GM21360 (cell line): Measurements from ENCODE around the gene AGTPBP1.

Experiments used
- ATAC-seq: cut with Tn5 transposase; IDR thresholded peaks from one replicate; pipeline ENCODE4 v1.9.1; 2021; ENCODE audit warnings: mild to moderate bottlenecking, moderate library complexity; ENCODE audit not compliant: unreplicated experiment

Gene AGTPBP1

GRCh38 chr9:85510830-85511504, 230.8 kb downstream of the AGTPBP1 start:
- ATAC-seq: no peak

- no peak for ATAC-seq
Measured at GRCh38 chr9:85508616-85509015, 233.1 kb downstream of the AGTPBP1 start.

DNA sequence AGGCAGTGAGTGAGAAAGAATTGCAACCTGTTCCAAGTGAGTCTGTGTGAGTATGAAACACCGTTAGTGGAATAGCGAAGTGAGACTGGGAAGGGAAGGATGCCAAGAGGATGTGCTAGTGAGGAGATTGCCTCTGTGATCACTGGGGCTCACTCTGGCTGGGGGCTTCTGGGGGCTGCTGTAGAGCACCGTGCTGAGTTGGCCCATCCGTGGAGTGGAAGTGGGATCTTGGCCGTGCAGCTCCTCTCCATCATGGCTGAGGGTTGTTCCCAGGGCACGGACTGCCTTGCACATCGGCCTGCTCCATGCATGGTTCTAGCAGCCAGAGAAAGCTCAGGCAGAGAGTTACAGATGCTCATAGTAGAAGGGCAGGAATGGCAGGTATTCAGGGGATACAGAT, 236.1 kb downstream of the AGTPBP1 start:
- no peak for ATAC-seq

DNA sequence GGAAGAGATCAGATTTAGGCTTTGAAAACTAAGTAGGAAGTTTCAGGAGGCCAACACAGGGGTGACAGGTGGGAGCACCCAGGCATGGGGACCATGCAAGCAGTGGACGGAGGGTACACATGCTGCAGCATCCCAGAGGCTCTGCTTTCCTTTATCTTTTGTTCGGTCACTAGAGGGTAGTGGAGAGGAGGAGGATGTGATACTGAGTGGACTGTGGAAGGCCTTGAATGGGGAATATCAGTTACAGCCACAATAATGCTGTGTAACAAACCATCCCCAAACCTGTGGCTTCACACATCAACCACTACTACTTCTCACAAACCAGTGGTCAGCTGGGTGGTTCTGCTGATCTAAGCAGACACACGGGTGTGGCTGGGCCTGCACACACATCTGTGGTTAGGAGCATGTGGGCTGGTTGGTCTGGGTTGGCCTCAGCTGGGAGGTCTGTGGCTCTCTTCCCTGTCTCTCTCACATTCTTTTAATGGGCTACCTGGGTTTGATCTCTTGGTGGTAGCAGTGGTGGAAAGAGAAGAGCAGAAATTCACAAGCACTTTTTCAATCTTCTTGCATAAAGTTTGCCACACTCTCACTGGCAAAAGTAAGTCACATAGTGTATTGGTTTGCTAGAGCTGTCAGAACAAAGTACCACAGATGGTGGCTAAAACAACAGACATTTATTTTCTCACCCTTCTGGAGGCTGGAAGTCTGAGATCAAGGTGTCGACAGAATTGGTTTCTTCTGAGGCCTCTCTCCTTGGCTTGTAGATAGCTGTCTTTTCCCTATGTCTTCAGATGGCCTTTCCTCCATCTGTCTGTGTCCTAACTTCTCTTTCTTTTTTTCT, 238.7 kb downstream of the AGTPBP1 start:
- no peak for ATAC-seq

DNA sequence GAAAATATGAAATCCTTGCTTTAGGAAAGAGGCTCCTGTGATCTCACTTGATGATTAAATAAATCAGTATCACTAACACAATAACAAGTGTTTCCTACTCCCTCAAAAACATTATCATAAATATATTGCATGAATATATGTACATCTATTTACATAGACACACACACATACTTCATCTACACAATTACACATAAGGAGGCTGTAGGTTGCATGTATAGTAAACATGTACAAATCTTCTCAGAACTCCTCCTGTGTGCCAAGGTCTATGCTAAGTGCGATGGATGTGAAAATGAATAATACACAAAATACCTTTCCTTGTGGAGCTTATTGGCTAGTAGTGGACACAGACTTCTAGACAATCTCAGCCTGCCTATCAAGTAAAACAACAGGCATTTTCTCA, 239.9 kb downstream of the AGTPBP1 start:
- no peak for ATAC-seq

DNA sequence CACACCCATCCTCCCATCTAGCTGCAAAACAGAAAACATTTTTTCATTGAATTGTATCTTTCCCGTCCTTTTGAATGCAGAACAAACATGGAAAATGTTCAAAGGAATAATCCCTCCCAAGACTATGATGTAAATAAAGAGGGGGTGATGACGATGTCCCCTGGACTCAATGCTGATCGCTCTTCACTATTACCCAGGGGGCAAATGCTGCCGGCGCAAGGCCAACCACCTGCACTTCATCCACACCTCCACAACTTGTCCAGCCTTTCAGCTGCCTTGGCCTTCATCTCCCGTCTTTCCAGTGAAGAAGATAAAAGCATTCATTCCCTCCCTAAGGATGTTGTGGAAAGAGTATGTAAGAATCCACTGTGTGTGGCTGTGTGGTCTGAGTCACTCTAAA, 240.3 kb downstream of the AGTPBP1 start:
- ATAC-seq: no peak
